HuH-7.5 (cell line): ENCODE results near the gene HS2ST1.
"Not testable (repeated sequence)": the region's sequence is repeated elsewhere in the genome, so short reads cannot be mapped to it uniquely, and the experiment has no call there.

Experiments used
- DNase-seq: peaks from one replicate; pipeline ENCODE4 v3.0.0; 2011; ENCODE audit warnings: low spot score

The HS2ST1 gene

DNA sequence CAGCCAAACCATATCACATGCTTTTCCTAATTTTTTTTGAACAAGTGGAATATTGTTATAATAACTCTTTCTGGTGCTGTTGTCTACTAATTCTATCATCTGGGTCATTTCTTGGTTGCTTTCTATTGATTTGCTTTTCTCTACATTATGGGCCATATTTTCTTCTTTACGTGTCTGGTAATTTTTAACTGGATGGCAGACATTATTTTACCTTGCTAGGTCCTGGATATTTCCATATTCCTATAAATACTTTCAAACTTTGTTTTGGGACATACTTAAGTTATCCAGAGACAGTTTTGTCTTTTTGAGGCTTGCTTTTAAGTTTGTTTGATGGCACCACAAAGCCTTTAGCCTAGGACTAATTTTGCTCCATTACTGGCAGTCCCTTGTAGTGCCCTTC, 11.3 kb downstream of the HS2ST1 start:
- DNase-seq = no peak

DNA sequence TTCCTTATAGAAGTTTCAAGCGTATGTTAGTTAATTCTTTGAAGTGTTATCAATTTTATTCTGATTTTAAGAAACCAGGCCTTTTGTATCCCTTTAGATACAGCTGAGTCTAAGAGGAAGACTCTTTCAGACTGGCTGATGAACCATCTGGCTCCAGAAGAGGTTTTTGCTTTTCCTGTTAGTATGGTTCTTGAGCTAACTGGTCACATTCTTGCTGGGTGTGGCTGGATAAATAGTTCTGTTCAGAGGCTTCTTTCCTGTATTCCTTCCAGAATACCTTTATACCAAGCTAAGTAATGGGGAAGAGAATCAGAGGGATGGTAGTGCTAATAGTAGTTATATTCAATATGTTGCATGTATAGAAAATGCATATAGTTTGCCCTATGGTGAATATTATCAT, 12.4 kb downstream of the HS2ST1 start:
- DNase-seq = no peak

DNA sequence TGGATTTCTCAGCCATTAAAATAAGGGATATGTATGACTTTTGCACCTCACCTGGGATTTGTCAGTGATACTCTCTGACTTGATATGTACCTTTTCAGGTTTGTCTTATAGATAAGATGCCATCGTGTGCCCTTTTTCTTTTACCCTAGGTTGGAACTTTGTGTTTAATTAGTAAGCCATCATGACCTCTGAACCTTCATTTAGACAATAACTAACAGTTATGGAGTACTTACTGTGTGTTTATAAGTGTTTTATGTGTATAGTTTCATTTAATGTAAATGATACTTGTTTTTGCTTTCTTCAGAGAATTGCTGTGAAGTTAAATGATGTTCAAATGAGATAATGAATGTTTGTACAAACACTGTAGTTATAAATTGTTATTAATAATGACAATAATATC, 14.4 kb downstream of the HS2ST1 start:
- no peak for DNase-seq

DNA sequence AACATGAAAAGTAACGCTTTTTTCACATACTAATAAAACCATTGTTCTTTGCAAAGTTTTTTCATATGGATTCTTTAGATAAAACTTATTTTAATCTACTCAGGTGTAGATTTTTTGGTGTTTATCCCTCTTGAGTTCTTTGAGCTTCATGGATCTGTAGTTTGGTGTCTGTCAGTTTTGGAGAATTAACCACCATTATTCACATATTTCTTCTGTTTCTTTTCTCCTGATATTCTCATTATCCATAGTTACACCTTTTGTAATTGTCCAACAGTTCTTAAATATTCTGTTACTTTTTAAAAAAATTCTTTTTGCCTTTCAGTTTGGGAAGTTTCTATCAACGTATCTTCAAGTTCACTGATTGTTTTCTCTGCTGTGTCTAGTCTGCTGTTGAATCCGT, 18.6 kb downstream of the HS2ST1 start:
- DNase-seq = no peak

DNA sequence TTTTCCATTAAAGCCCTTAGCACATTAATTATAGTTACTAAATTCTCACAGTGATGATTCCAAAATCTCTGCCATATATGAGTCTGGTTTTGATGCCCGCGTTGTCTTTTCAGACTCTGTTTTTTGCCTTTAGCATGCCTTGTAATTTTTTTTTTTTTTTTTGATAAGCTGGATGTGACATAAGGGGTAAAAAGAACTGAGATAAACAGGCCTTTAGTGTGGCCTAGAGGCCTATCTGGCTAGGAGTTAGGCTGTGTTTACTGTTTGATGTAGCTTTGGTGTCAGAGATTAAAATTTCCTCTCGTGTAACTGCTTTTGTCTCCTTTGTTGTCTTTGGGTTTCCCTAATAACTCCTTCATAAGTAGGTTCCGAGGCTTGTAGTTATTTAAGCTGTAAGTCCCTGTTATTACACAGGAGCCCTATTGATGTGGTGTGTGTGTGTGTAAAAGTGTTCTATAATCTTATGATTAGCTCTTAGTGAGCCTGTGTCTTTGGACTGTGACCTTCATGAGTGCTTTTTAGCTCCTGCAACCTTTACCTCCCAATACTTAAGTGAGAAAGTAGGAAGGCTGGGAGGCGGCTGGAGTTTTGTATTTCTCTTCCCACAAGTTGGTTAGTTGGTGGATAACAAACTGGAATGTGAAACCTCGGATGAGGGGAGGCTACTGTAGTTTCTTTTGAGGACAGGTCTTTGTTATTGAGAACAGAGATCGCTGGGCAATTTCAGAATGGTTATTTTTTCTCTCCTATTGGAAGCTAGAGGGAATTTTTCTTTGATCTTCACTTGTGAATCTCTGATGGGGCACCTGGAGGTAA, 19.3 kb downstream of the HS2ST1 start:
- DNase-seq = no peak

DNA sequence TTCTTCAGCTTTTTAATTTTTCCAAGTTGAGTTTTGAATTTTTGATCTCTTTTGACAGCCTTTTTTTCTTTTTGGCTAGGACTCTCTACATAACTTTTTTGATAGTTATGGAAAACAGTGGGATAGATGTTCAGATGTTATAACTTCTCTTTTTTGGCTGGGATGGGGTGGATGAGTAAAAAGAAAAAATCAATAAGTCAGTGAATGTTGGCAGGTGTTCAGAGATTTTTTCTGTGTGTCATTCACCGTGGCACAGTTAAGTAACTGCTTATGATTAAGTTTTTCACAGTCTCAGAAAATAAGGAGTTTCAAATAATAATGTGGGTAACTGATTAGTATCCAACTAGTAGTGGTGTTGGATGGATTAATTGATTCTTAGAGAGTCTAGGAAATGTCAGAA, 24.0 kb downstream of the HS2ST1 start:
- DNase-seq = no peak

DNA sequence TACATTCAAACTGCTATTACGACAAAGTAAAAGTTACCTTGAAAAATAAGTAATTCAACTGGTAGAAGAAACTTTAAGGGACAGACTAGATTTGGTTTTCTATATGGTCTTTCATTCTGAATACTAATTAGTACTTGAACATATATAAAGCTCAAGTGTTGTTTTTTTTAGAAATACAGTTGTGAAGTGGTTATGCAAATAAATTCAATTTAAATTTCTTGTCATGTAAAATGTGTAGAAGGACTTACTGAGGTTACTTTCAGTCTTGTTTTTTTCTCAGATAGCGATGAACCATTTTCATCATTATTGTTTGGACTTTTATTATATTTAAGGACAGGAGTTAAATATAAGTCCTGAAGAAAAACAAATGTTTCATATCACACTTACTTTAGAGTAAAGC, 24.4 kb downstream of the HS2ST1 start:
- DNase-seq = no peak

DNA sequence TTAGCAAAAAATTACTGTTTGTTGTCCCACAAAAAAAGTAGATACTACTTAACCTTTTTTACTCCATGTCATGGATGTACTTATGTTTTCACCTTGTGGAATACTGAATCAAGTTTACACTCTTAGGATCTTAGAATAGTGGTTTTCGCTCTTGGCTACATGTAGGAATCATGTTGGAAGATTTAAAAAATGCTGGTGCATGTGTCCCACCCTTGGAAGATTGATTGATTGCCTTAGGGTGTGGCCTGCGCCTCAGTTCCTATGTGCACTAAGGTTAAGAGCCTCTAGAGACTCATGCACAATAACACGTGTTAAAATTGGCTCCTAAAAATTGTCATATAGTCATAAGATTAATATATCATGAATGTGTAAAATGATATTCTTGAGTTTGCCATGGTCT, 25.0 kb downstream of the HS2ST1 start:
- no peak for DNase-seq

DNA sequence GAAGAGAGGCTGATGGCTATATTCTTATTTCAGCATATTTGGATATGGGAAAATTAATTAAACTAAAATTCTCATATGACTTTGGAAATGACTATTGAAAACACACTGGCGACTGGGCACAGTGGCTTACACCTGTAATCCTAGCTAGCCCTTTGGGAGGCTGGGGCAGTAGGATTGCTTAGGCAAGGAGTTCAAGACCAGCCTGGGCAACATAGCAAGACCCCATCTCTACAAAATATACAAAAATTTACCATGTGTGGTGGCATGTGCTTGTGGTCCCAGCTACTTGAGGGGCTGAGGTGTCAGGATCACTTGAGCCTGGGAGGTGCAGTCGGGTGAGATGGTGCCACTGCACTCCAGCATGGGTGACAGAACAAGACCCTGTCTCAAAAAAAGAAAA, 26.2 kb downstream of the HS2ST1 start:
- no peak for DNase-seq

DNA sequence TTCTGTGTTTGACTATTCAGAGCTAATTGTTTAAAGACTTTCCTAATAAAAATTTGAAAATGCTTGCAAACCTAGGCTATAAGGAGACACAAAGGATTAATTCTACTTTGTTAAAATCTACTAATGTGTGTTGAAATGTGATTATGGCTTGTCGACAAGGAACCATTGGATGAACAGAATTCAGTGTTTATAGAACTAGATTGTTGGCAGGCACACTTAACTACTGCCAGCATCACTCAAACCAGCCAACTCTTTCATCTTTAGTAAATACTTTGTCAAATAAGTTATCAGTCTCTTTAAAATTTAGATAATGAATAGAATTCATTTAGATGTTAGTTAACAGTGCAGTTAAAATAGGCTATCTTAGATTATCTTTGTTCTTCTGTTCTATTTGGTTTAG, 27.6 kb downstream of the HS2ST1 start:
- DNase-seq = no peak

DNA sequence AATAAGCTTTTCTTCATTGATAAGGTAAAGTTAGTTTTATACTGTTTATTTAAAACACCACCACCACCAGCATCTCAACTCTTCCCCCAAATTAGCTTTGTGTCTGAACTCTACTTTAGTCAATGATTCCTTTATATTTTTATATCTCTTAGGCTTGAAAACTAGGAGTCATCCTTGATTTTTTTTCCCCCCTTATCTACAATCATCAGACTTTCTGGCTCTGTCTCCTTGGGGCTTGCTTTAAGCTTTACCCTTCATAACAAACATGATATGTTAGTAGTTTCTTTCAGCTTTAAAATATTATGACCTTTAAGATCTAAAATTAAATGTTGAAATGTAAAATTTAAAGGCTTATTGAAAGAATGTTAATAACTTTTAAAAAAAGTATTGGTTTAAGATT, 28.3 kb downstream of the HS2ST1 start:
- DNase-seq = no peak

DNA sequence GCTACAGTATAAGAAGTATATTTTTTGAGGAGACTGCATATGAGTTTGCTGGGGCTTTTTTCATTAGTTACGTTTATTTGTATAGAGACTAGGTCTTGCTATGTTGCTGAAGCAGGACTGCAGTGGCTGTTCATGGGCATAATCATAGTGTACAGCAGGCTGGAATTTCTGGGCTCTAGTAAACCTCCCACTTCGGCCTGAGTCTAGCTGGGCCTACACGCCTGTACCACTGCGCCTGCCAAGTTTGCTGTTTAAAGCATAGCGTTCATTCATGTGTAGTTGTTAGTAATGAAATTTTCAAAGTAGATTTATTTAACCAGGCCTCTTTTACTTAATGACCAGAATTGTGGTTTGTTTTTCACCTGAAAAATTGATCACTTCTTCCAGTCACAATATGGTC, 33.8 kb downstream of the HS2ST1 start:
- no peak for DNase-seq

DNA sequence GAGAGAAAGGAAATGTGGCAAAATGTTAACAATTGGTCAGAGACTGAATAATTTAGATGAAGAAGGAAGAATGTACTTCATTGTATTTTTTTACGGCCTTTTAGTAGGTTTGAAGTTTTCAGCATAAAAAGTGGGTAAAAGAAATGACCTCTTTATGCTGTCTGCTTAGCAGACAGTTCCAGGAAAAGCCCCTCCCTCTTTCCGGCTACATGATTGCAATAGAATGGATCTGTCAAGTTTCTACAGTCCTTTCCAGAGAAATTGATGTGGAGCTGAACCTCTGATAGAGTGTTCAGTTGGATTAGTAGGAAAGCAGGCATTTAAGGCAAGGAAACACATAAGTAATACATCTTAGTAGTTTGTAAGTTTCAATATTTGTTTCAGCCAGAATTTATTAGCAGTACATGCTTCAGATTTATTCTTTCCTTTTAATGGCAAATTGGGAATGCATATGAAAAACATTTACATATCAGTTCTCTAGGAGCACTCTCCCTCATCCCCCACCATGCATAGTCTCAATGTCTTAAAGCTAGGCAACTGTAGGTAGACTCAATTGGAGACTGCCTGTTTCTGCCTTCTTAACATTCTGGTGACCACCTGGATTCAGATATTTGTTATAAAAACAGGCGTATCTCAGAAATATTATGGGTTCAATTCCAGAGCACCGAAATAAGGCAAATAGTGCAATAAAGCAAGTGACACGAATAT, 36.4 kb downstream of the HS2ST1 start:
- no peak for DNase-seq

DNA sequence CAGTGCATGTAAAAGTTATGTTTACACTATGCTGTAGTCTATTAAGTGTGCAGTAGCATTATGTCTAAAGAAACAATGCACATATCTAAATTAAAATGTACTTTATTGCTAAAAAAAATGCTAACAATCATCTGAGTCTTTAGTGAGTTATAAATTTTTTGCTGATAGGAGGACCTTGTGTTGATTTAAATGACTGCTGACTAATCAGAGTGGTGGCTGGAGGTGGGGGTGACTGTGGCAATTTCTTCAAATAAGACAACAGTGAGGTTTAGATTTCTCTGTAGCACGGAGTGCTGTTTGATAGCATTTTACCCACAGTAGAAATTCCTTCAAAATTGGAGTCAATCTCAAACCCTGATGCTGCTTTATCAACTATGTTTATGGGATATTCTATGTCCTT, 37.0 kb downstream of the HS2ST1 start:
- DNase-seq = no peak

DNA sequence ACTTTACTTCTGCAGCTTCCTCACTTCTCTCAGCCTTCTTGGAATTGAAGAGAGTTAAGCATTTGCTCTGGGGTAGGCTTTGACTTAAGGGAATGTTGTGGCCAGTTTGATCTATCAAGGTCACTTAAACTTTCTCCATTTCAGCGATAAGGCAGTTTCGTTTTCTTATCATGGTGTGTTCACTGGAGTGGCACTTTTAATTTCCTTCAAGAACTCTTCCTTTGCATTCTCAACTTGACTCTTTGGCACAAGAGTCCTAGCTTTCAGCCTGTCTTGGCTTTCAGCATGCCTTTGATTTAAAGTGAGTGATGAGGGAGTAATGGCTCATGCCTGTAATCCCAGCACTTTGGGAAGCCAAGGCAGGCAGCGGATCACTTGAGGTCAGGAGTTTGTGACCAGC, 38.7 kb downstream of the HS2ST1 start:
- no peak for DNase-seq

DNA sequence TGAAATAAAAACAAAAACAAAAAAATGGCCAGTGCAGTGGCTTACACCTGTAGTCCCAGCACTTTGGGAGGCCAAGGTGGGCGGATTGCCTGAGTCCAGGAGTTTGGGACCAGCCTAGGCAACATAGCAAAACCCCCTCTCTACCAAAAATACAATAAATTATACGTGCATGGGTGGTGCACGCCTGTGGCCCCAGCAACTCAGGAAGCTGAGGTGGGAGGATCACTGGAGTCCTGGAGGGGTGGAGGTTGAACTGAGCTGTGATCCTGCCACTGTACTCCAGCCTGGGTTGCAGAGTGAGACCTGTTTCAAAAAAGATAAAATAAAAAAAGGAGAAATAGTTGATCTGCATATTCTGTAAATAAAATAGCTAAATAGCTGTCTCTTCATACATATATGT, 41.2 kb downstream of the HS2ST1 start:
- DNase-seq = no peak

DNA sequence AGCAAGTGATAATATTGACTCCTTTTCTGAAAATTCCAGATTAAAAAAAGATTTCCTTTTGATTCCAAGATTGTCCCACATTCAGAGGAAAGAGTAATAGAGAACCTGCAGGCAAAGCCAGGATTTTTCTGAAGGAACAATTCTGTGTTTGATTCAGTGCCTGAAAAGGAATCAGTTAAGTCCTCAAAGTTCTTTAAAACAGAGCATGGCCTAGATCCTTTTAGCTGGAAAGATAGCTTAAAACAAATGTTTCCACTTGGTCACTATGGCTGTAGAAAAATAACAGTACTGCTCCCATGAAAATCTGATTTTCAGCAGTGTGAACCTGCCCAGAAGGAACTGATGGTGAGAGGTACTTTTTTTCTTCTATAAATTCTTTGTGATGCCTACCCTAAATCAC, 41.8 kb downstream of the HS2ST1 start:
- no peak for DNase-seq

DNA sequence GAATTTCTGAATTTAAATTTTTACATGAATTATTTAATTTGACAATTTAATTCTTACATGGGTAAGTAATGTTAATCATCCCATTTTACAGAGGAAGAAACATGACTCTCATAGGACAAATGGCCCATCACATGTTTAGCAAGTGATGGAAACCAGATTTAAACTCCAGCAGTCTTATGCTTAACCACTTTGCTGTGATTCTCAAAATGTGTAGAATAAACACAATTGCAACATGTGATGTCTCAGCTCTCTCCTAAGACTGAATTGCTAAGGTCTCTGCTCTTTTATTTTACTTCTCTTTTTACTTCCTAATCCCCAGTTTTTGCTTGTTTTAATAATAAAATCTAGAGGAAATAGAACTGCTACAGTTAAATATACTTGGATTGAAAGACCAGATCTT, 42.8 kb downstream of the HS2ST1 start:
- no peak for DNase-seq

DNA sequence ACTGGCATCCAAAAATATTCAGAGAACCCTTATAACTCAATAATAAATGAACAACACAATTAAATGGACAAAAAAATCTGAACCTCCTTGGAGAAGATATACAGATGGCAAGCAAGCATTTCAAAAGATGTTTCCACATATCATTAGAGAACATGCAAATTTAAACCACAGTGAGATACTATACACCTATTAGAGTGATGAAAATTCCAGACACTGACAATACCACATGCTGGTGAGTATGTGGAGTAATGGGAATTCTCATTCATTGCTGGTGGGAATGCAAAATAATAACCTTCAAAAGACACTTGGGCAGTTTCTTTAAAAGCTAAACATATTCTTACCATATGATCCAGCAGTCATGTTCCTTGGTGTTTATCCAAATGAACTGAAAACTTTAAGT, 46.1 kb downstream of the HS2ST1 start:
- no peak for DNase-seq

DNA sequence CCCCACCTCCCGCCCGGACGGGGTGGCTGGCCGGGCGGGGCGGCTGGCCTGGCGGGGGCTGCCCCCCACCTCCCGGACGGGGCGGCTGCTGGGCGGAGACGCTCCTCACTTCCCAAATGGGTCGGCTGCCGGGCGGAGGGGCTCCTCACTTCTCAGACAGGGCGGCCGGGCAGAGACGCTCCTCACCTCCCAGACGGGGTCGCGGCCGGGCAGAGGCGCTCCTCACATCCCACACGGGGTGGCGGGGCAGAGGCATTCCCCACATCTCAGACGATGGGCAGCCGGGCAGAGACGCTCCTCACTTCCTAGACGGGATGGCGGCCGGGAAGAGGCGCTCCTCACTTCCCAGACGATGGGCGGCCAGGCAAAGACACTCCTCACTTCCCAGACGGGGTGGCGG, 49.4 kb downstream of the HS2ST1 start:
- DNase-seq = not testable (repeated sequence)

DNA sequence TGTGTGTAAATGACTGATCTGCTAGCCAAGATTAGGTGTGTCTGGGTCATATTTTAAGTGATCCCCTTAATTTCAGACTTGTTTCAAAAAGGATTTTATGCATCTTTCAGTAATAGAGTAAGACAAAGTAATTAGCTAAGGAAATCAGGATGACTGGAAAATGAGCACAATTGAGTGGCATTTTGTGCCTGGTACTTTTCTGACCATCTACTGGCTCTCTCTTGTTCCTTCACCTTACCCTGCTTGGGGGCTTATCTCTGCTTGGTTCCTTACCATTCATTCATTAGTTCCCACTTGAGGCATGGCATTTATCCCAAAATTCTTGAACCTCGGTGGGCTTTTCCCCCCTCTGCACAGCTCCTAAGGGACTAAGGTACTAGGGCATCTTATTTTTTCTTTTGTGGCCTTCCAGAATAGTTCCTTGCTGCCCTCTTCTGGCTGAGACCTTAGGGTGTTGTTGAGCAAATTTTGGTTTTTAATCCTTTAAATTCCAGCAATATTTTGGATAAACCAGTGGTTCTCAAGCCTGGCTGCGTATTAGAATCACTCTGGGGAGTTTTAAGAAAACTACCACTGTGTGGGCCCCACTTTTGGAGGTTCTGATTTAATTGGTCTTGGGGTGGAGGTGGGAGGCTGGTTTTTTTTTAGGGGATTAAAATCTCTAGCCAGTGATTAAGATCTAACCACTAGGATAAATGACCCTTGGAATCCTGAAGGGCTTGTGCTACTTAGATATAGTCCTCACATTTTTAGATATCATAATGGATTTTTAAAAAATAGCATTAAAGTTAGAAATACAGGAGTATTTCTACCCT, 50.8 kb downstream of the HS2ST1 start:
- DNase-seq = no peak

DNA sequence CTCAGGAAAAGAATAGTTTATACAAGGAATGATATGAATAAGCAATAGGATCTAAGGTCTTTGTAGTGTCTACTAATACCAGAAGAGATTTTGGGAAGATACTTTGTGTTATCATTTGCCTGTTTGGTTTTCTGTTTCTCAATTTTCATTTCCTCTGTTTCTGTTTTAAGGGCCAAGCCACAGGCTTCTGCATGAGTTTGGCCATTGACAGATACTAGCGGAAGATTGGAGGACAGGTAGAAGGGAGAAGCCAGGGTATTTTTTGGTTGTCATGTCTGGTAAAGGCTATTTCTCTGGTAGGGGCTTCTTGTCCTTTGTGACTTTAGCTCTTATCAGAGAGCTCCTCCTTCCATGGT, 51.4 kb downstream of the HS2ST1 start:
- no peak for DNase-seq

DNA sequence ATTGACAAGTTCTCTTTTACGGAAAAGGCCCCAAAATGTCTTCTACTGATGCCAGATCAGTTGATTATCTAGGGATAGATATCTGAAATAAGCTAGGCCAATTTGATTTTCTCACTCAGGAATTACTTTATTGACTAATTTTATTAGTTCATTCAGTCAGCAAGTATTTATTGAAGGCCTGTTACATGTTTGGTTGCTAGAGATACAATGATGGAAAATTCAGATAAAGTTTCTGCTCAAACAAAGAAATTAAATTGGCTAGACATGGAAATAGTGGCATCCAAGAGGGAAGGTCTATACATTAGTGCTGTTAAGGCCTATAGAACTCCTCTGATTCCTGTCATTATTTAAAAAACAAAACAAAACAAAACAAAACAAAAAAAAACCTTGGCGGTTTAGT, 56.5 kb downstream of the HS2ST1 start:
- DNase-seq = no peak
